Stimulated activated naive CD8-positive, alpha-beta T cell treated with anti-CD3 and anti-CD28 coated beads, Interleukin-15, amount 100 ng/mL, for 72 hours (primary cell): ENCODE results near the gene MMP25.
A peak's percentile ranks its signal among the peaks of the same experiment; 100 is the strongest.
"Not testable (repeated sequence)": the region's sequence is repeated elsewhere in the genome, so short reads cannot be mapped to it uniquely, and the experiment has no call there.

ENCODE experiments used
- ATAC-seq: fragments of 150-1000 bp; cut with Tn5 transposase; 2 replicates; pipeline ENCODE4 v1.10.0; 2021; ENCODE audit warnings: mild to moderate bottlenecking, moderate library complexity
- DNase-seq, 2 donors: peaks; one replicate each; pipeline ENCODE4 v3.0.0; 2021 to 2022
- H3K27ac Mint-ChIP-seq, 2 donors: one replicate each; pipeline ENCODE4 v1.8.0; 2022; ENCODE audit warnings: mild to moderate bottlenecking in 2 of 2, mixed read lengths in 2 of 2, moderate library complexity in 2 of 2
- H3K27me3 Mint-ChIP-seq: one replicate; pipeline ENCODE4 v1.8.0; 2022; ENCODE audit warnings: mixed read lengths
- H3K4me1 Mint-ChIP-seq: one replicate; pipeline ENCODE4 v1.8.0; 2022; ENCODE audit warnings: mild to moderate bottlenecking, mixed read lengths
- H3K4me3 Mint-ChIP-seq, 2 donors: one replicate each; pipeline ENCODE4 v1.8.0; 2022; ENCODE audit warnings: mild to moderate bottlenecking in 2 of 2, mixed read lengths in 2 of 2, moderate library complexity in 1 of 2
- H3K9me3 Mint-ChIP-seq, 2 donors: one replicate each; pipeline ENCODE4 v1.8.0; 2022; ENCODE audit warnings: mixed read lengths in 2 of 2

The MMP25 gene

GRCh38 chr16:3065742-3066439, 19.5 kb downstream of the MMP25 start:
- peaks cover 87% of the 10 kb centered on the region for H3K4me1 Mint-ChIP-seq
- no peaks in the 10 kb centered on the region for H3K9me3 Mint-ChIP-seq
- H3K4me3 Mint-ChIP-seq, result peak overlapping the region; percentile 96 to 99
- DNase-seq (peak in 1 of 2 donors; percentile 46), ATAC-seq (peak; percentile 10)
- H3K27ac Mint-ChIP-seq, result peak overlapping the region; percentile 99
- no peaks in the 10 kb centered on the region for H3K27me3 Mint-ChIP-seq

GRCh38 chr16:3066440-3066748, 20.0 kb downstream of the MMP25 start:
- DNase-seq, result no peak
- Mint-ChIP-seq H3K9me3 (no peaks in the 10 kb centered on the region), H3K27me3 (no peaks in the 10 kb centered on the region), H3K4me1 (peaks cover 88% of the 10 kb centered on the region), H3K27ac (peak overlapping the region; percentile 99), H3K4me3 (peak overlapping the region; percentile 96 to 99)
- no peak for ATAC-seq

- Mint-ChIP-seq H3K4me1 (peaks cover 84% of the 10 kb centered on the region), H3K4me3 (peak overlapping the region; percentile 89 to 96), H3K27me3 (no peaks in the 10 kb centered on the region), H3K27ac (peak overlapping the region; percentile 93 to 98), H3K9me3 (no peaks in the 10 kb centered on the region)
- ATAC-seq, result no peak
- DNase-seq, result no peak
These were observed 22.1 kb downstream of the MMP25 start for GRCh38 chr16:3068487-3068886.

GRCh38 chr16:3069146-3069545, 22.8 kb downstream of the MMP25 start:
- DNase-seq, H3K27me3 Mint-ChIP-seq, H3K9me3 Mint-ChIP-seq, ATAC-seq: not testable (repeated sequence)
- Mint-ChIP-seq H3K4me1 (peaks cover 84% of the 10 kb centered on the region), H3K27ac (peak overlapping the region; percentile 75 to 91), H3K4me3 (peak overlapping the region; percentile 56 to 60)

GRCh38 chr16:3070608-3071111, 24.3 kb downstream of the MMP25 start:
- H3K9me3 Mint-ChIP-seq, result no peaks in the 10 kb centered on the region
- peak overlapping the region; percentile 75 to 91 for H3K27ac Mint-ChIP-seq
- H3K4me1 Mint-ChIP-seq, result peaks cover 84% of the 10 kb centered on the region
- peak overlapping the region in 1 of 2 donors; percentile 56 for H3K4me3 Mint-ChIP-seq
- H3K27me3 Mint-ChIP-seq, result no peaks in the 10 kb centered on the region
- ATAC-seq (no peak), DNase-seq (no peak)

GRCh38 chr16:3071655-3072054, 25.3 kb downstream of the MMP25 start:
- Mint-ChIP-seq H3K9me3 (no peaks in the 10 kb centered on the region), H3K27me3 (no peaks in the 10 kb centered on the region), H3K4me1 (peaks cover 94% of the 10 kb centered on the region), H3K4me3 (peak overlapping the region; percentile 42 to 49), H3K27ac (peak overlapping the region; percentile 50 to 92)
- DNase-seq, result no peak
- ATAC-seq, result no peak

GRCh38 chr16:3072148-3072547, 25.8 kb downstream of the MMP25 start:
- not testable (repeated sequence) for H3K27me3 Mint-ChIP-seq, H3K9me3 Mint-ChIP-seq
- H3K4me3 Mint-ChIP-seq, result peak overlapping the region in 1 of 2 donors; percentile 42
- DNase-seq (peak in 1 of 2 donors; percentile 48), ATAC-seq (peak; percentile 26)
- H3K27ac Mint-ChIP-seq, result peak overlapping the region in 1 of 2 donors; percentile 92
- H3K4me1 Mint-ChIP-seq, result peaks cover 95% of the 10 kb centered on the region

GRCh38 chr16:3072576-3073263, 26.4 kb downstream of the MMP25 start:
- H3K27me3 Mint-ChIP-seq, H3K9me3 Mint-ChIP-seq: not testable (repeated sequence)
- Mint-ChIP-seq H3K4me3 (peak overlapping the region; percentile 85 to 87), H3K27ac (peak overlapping the region; percentile 15 to 30), H3K4me1 (peaks cover 91% of the 10 kb centered on the region)
- DNase-seq, result peak in 1 of 2 donors; percentile 69
- ATAC-seq, result peak; percentile 56

- Mint-ChIP-seq H3K9me3 (no peaks in the 10 kb centered on the region), H3K27me3 (no peaks in the 10 kb centered on the region), H3K4me1 (peaks cover 91% of the 10 kb centered on the region), H3K27ac (peak overlapping the region; percentile 30 to 91), H3K4me3 (peak overlapping the region; percentile 85 to 87)
- ATAC-seq (no peak), DNase-seq (no peak)
These were observed 27.1 kb downstream of the MMP25 start for GRCh38 chr16:3073448-3073847.

GRCh38 chr16:3074860-3075522, 28.6 kb downstream of the MMP25 start:
- Mint-ChIP-seq H3K4me1 (peaks cover 80% of the 10 kb centered on the region), H3K27ac (peak overlapping the region; percentile 91 to 99), H3K9me3 (peaks cover 5% of the 10 kb centered on the region in 2 donors), H3K27me3 (no peaks in the 10 kb centered on the region), H3K4me3 (peak overlapping the region; percentile 85 to 87)
- peak; percentile 77 to 88 for DNase-seq
- peak; percentile 84 for ATAC-seq

GRCh38 chr16:3075523-3075915, 29.2 kb downstream of the MMP25 start:
- Mint-ChIP-seq H3K4me1 (peaks cover 75% of the 10 kb centered on the region), H3K9me3 (peaks cover 7 to 8% of the 10 kb centered on the region in 2 donors), H3K4me3 (peak overlapping the region; percentile 85 to 87), H3K27me3 (no peaks in the 10 kb centered on the region), H3K27ac (peak overlapping the region; percentile 91 to 99)
- DNase-seq, result peak in 1 of 2 donors; percentile 42
- peak; percentile 24 for ATAC-seq

GRCh38 chr16:3075946-3076345, 29.6 kb downstream of the MMP25 start:
- H3K4me3 Mint-ChIP-seq, result peak overlapping the region; percentile 85 to 87

GRCh38 chr16:3076577-3076976, 30.2 kb downstream of the MMP25 start:
- Mint-ChIP-seq H3K4me3 (peak overlapping the region; percentile 85 to 87), H3K9me3 (peaks cover 13 to 14% of the 10 kb centered on the region in 2 donors), H3K27me3 (no peaks in the 10 kb centered on the region), H3K4me1 (peaks cover 74% of the 10 kb centered on the region), H3K27ac (peak overlapping the region; percentile 91 to 94)
- ATAC-seq (no peak), DNase-seq (no peak)

More at GRCh38 chr16:3075946-3076345, 29.6 kb downstream of the MMP25 start:
- not testable (repeated sequence) for ATAC-seq, H3K27me3 Mint-ChIP-seq, DNase-seq
- Mint-ChIP-seq H3K4me1 (peaks cover 75% of the 10 kb centered on the region), H3K9me3 (peaks cover 11 to 12% of the 10 kb centered on the region in 2 donors), H3K27ac (peak overlapping the region; percentile 94 to 99)

GRCh38 chr16:3080024-3080423, 33.7 kb downstream of the MMP25 start:
- ATAC-seq, result no peak
- Mint-ChIP-seq H3K4me3 (no peak overlapping the region), H3K9me3 (peaks cover 13 to 14% of the 10 kb centered on the region in 2 donors), H3K27ac (peak overlapping the region in 1 of 2 donors; percentile 81), H3K4me1 (peaks cover 45% of the 10 kb centered on the region), H3K27me3 (no peaks in the 10 kb centered on the region)
- DNase-seq, result no peak

- Mint-ChIP-seq H3K9me3 (peaks cover 13 to 14% of the 10 kb centered on the region in 2 donors), H3K4me1 (peaks cover 43% of the 10 kb centered on the region)
- not testable (repeated sequence) for H3K4me3 Mint-ChIP-seq, H3K27me3 Mint-ChIP-seq, DNase-seq, H3K27ac Mint-ChIP-seq, ATAC-seq
These were observed 35.6 kb downstream of the MMP25 start for GRCh38 chr16:3081957-3082356.
